Activated naive CD4-positive, alpha-beta T cell treated with anti-CD3 and anti-CD28 coated beads, Interleukin-2, amount 50 U/mL, for 24 hours (primary cell): ENCODE data around the gene ARHGAP10.

Experiments
- H3K27ac Mint-ChIP-seq: one replicate; pipeline ENCODE4 v1.8.0; 2021; ENCODE audit warnings: mild to moderate bottlenecking, mixed read lengths
- H3K27me3 Mint-ChIP-seq: one replicate; pipeline ENCODE4 v1.8.0; 2021; ENCODE audit warnings: mixed read lengths
- H3K36me3 Mint-ChIP-seq: one replicate; pipeline ENCODE4 v1.8.0; 2021; ENCODE audit warnings: mixed read lengths
- H3K4me1 Mint-ChIP-seq: one replicate; pipeline ENCODE4 v1.8.0; 2021; ENCODE audit warnings: mixed read lengths
- H3K4me3 Mint-ChIP-seq: one replicate; pipeline ENCODE4 v1.8.0; 2021; ENCODE audit warnings: mild to moderate bottlenecking, mixed read lengths
- H3K9me3 Mint-ChIP-seq: one replicate; pipeline ENCODE4 v1.8.0; 2021; ENCODE audit warnings: mixed read lengths

ARHGAP10 gene

GRCh38 chr4:148118179-148118578, 386.3 kb downstream of the ARHGAP10 start:
- Mint-ChIP-seq H3K4me1 (peaks cover 56% of the 10 kb centered on the region), H3K9me3 (no peaks in the 10 kb centered on the region), H3K36me3 (peaks cover 42% of the 10 kb centered on the region), H3K27me3 (no peaks in the 10 kb centered on the region), H3K27ac (peak overlapping the region; percentile 2), H3K4me3 (no peak overlapping the region)

GRCh38 chr4:148118633-148119032, 386.7 kb downstream of the ARHGAP10 start:
- Mint-ChIP-seq H3K36me3 (peaks cover 44% of the 10 kb centered on the region), H3K9me3 (no peaks in the 10 kb centered on the region), H3K4me3 (no peak overlapping the region), H3K4me1 (peaks cover 53% of the 10 kb centered on the region), H3K27ac (no peak overlapping the region), H3K27me3 (no peaks in the 10 kb centered on the region)

GRCh38 chr4:148120216-148120615, 388.3 kb downstream of the ARHGAP10 start:
- H3K27ac Mint-ChIP-seq, result no peak overlapping the region
- peaks cover 44% of the 10 kb centered on the region for H3K36me3 Mint-ChIP-seq
- H3K4me3 Mint-ChIP-seq, result no peak overlapping the region
- H3K9me3 Mint-ChIP-seq, result no peaks in the 10 kb centered on the region
- peaks cover 45% of the 10 kb centered on the region for H3K4me1 Mint-ChIP-seq
- no peaks in the 10 kb centered on the region for H3K27me3 Mint-ChIP-seq
